PFSK-1 (cell line): ENCODE data around the gene PCSK6.

ENCODE experiments used
- FOXP2 ChIP-seq: optimal IDR thresholded peaks from 2 replicates; pipeline ENCODE3; 2011; ENCODE audit warnings: borderline replicate concordance, control low read depth, inconsistent platforms; ENCODE audit not compliant: insufficient read depth; ENCODE audit errors: extremely low read length, extremely low read depth
- POLR2AphosphoS5 ChIP-seq: IDR thresholded peaks from 2 replicates; pipeline ENCODE4 v1.6.1; 2012; ENCODE audit warnings: low read depth, mild to moderate bottlenecking, control low read depth, low read length, moderate library complexity
- REST ChIP-seq, 2 experiments: IDR thresholded peaks; 2 replicates each; pipeline versions ENCODE4 v1.6.1 to v1.8.0; 2011 to 2012; ENCODE audit warnings: low read depth in 2 of 2, low read length in 2 of 2, control low read depth in 1 of 2, inconsistent platforms in 1 of 2, mild to moderate bottlenecking in 1 of 2, moderate library complexity in 1 of 2; ENCODE audit not compliant: insufficient read depth in 1 of 2
- SIN3A ChIP-seq: IDR thresholded peaks from 2 replicates; pipeline ENCODE4 v1.6.1; 2012; ENCODE audit warnings: mild to moderate bottlenecking, low read length, moderate library complexity, borderline replicate concordance; ENCODE audit not compliant: insufficient read depth
- TAF1 ChIP-seq: IDR thresholded peaks from 2 replicates; pipeline ENCODE4 v1.6.1; 2012; ENCODE audit warnings: low read length, control low read depth, borderline replicate concordance; ENCODE audit not compliant: insufficient read depth

PCSK6 gene

GRCh38 chr15:101504373-101504772 lies 14.9 kb upstream of the PCSK6 start:
- TF ChIP-seq POLR2AphosphoS5, result no peak
- TF ChIP-seq SIN3A, result no peak
- no peak for TF ChIP-seq FOXP2
- TF ChIP-seq REST (IDR thresholded peaks at IDR 0.05; ENCODE audit: insufficient read depth in 1 of 2, low read depth in 2 of 2, low read length in 2 of 2), result no peak
- no peak for TF ChIP-seq TAF1

DNA sequence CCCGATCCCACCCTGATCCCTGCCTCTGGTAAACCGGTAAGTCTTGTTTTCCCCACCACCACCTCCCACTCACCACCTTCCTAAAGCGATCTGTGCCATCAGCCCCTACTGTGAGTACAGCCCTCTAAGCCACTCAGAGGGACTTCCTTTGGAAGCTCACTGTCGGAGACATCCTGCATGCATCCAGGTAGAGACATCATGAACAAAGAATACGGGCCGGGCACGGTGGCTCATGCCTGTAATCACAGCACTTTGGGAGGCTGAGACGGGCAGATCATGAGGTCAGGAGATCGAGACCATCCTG lies 13.7 kb upstream of the PCSK6 start:
- no peak for TF ChIP-seq SIN3A
- TF ChIP-seq FOXP2, result no peak
- TF ChIP-seq TAF1, result no peak

GRCh38 chr15:101502572-101503295 lies 13.2 kb upstream of the PCSK6 start:
- TF ChIP-seq POLR2AphosphoS5 (no peak), TAF1 (no peak), FOXP2 (no peak), SIN3A (no peak), REST (IDR thresholded peaks at IDR 0.05; ENCODE audit: insufficient read depth in 1 of 2, low read depth in 2 of 2, low read length in 2 of 2) (no peak)

DNA sequence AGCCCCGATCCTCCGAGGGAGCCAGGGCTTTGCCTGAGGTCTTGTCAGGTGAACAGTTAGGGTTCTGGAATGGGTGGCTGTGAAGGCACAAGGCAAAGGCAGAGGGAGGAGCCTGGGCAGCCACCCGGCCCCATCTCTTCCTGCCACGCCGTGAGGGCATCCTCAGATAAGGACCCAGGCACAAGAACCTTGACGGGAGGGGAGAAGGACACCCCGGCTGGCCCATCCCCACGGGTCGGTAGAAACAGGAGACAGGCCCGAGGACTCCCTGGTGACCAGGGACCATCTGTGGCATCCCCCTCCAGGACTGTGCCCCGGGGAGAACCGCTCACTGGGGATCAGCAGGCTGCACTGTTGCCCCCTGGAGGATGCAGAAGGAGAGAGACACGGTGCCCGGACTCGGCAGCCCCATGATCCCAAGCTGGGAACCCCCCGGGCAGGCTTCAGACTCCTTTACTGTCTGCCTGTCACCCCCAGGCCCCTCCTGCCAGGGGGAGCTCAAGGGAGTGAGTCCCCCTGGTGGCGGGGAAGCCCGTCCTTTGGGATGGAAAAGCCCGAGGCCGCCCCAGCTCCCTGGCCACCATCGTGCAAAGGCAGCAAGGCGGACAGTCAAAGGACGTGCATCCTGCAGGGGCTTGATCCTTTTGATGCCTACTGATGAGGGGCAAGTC lies 12.3 kb upstream of the PCSK6 start:
- no peak for TF ChIP-seq REST (IDR thresholded peaks at IDR 0.05; ENCODE audit: insufficient read depth in 1 of 2, low read depth in 2 of 2, low read length in 2 of 2)

GRCh38 chr15:101500865-101501551 lies 11.5 kb upstream of the PCSK6 start:
- no peak for TF ChIP-seq REST (IDR thresholded peaks at IDR 0.05; ENCODE audit: insufficient read depth in 1 of 2, low read depth in 2 of 2, low read length in 2 of 2)
- TF ChIP-seq FOXP2, result no peak
- TF ChIP-seq TAF1, result no peak
- no peak for TF ChIP-seq POLR2AphosphoS5
- no peak for TF ChIP-seq SIN3A
